Measurements from ENCODE around the gene ARL4A. TPM values are rescaled to one million over a fixed set of nuclear protein-coding genes. Genes with fewer than 3 reads are reported as not detected.
A peak's percentile ranks its signal among the peaks of the same experiment; 100 is the strongest.

ARL4A gene
- total and polyA plus RNA-seq, 2 of the 13 experiments (the other 11 are each of a cell fraction or from before 2014, with no cell fraction given) = 10.8 to 25.6 TPM

GRCh38 chr7:12674861-12675260 is 12.6 kb upstream of the ARL4A start (continued):
- TF ChIP-seq ZBTB40 (IDR thresholded peaks at IDR 0.05) = no peak
- TF ChIP-seq ZBTB40 (CRISPR knock-in tag; IDR thresholded peaks at IDR 0.05) = no peak
- TF ChIP-seq CSRNP1 (CRISPR knock-in tag; IDR thresholded peaks at IDR 0.05) = no peak
- no peak for TF ChIP-seq FIP1L1 (IDR thresholded peaks at IDR 0.05; ENCODE audit: borderline replicate concordance, insufficient read depth, low read depth, low read length)
- no peak for TF ChIP-seq ZNF3 (CRISPR knock-in tag; IDR thresholded peaks at IDR 0.05)
- no peak for TF ChIP-seq ARID4A (CRISPR knock-in tag; IDR thresholded peaks at IDR 0.05; ENCODE audit: borderline replicate concordance)
- TF ChIP-seq GABPB1 (CRISPR knock-in tag; IDR thresholded peaks at IDR 0.05) = no peak
- no peak for TF ChIP-seq ZNF253 (CRISPR knock-in tag; IDR thresholded peaks at IDR 0.05; ENCODE audit: borderline replicate concordance)
- TF ChIP-seq SALL2 (CRISPR knock-in tag; IDR thresholded peaks at IDR 0.05) = no peak
- TF ChIP-seq ZMAT5 (CRISPR knock-in tag; IDR thresholded peaks at IDR 0.05; ENCODE audit: borderline replicate concordance, low read depth) = no peak
- TF ChIP-seq GATAD1 (CRISPR knock-in tag; IDR thresholded peaks at IDR 0.05) = 0 out of 2 replicates have a peak, but pooled peaks have one; percentile 29
- TF ChIP-seq HNF4G (IDR thresholded peaks at IDR 0.05; ENCODE audit: borderline replicate concordance, low read depth, low read length) = no peak
- TF ChIP-seq HNF4G (CRISPR knock-in tag; IDR thresholded peaks at IDR 0.05; ENCODE audit: borderline replicate concordance, low read depth) = no peak
- no peak for TF ChIP-seq ZBTB38 (CRISPR knock-in tag; IDR thresholded peaks at IDR 0.05)
- no peak for TF ChIP-seq ZNF678 (CRISPR knock-in tag; IDR thresholded peaks at IDR 0.05)

Measured in HepG2 (cell line).